Omental fat pad (tissue), 4 donors: Measurements from ENCODE around the gene APBA2. TPM values are rescaled to one million over a fixed set of nuclear protein-coding genes. Genes with fewer than 3 reads are reported as not detected.

Experiments used
- ATAC-seq: fragments of 150-250 bp; one replicate; pipeline ENCODE4 v1.9.1; 2016; ENCODE audit warnings: mild to moderate bottlenecking, moderate library complexity; ENCODE audit not compliant: low FRiP score
- DNase-seq: peaks from one replicate; pipeline ENCODE4 v3.0.0-alpha.2; 2019; ENCODE audit warnings: low spot score
- total RNA-seq, 4 donors: library from RNA; depleted of rRNA; stranded (reverse); fragments of >200 nt; gene quantifications; one replicate each; pipeline ENCODE4 v1.1.0, GENCODE V29; 2016
- TF ChIP-seq, protein P1 (sequence below), 3 donors: fragments of 450-650 bp; IDR thresholded peaks; one replicate each; pipeline ENCODE4 v1.5.1; 2016 to 2017; ENCODE audit warnings: antibody characterized with exemption in 3 of 3, mild to moderate bottlenecking in 3 of 3, moderate library complexity in 2 of 3

The APBA2 gene
- total RNA-seq, 4 donors from 2014 or later, result 0.93 to 4.3 (median 2.6) TPM

DNA sequence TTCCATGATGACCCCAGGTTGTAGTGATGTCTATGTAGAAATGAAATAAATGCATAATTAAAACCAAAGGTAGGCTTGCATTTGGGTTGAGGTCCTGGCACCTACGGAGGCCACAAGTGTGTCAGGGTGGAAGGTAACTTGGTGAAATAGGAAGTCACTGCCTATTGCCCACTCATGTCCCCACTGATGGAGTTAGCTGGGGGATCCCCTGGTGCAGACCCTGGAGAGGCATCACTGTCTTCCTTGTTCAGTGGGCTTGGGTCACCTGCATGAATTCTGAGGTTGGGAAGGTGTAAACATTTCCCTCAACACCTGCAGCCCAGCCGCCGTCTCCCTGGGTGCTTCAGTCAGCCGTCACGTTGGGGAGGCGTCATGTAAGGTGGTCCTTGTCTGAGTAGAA lies 97.1 kb downstream of the APBA2 start:
- TF ChIP-seq, protein P1, sequence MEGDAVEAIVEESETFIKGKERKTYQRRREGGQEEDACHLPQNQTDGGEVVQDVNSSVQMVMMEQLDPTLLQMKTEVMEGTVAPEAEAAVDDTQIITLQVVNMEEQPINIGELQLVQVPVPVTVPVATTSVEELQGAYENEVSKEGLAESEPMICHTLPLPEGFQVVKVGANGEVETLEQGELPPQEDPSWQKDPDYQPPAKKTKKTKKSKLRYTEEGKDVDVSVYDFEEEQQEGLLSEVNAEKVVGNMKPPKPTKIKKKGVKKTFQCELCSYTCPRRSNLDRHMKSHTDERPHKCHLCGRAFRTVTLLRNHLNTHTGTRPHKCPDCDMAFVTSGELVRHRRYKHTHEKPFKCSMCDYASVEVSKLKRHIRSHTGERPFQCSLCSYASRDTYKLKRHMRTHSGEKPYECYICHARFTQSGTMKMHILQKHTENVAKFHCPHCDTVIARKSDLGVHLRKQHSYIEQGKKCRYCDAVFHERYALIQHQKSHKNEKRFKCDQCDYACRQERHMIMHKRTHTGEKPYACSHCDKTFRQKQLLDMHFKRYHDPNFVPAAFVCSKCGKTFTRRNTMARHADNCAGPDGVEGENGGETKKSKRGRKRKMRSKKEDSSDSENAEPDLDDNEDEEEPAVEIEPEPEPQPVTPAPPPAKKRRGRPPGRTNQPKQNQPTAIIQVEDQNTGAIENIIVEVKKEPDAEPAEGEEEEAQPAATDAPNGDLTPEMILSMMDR (IDR thresholded peaks at IDR 0.05), result no peak
- DNase-seq (no peak), ATAC-seq (no peak)

DNA sequence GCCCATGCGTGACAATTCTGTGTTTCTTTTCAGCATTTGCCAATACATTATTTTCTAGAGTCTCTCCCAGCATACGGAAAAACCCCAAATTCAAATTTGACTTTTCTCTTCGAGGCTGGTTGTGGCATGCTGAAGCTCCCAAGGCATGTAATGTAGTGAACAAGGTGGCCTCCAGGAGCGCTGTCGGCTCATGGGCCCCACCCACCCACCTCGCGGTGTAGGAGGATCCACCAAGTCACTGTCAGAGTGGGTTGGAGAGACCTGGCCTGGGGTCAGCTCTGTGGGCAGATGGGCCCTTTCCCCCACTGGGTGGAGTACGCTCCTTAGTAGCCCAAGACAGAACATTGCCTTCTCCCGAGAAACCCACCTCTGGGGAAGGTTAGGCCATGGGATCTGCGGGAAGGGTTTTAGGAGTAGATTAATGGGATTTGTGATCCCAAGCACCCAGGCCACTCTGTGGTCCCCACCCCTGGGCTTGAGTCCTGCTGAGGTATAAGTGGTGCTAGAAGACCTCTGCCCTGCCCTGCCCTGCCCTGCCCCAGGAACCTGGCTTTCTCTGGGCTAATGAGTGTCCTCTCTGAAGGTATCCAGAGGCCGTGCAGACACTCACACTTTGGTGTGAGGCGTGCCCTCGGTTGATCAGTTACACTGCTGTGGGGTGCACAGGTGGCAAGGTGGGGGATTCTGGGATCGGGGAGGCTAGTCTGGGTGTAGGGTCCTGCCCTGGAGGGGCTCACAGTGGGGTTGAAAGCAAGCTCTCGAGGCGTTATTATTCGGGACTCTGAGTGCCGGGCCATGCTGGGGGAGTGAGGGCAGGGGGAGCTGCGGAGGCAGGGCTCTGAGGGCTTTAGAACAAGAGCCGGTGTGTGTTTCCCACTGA lies 97.9 kb downstream of the APBA2 start:
- DNase-seq (no peak), ATAC-seq (no peak)
- TF ChIP-seq, protein P1 (IDR thresholded peaks at IDR 0.05), result no peak

DNA sequence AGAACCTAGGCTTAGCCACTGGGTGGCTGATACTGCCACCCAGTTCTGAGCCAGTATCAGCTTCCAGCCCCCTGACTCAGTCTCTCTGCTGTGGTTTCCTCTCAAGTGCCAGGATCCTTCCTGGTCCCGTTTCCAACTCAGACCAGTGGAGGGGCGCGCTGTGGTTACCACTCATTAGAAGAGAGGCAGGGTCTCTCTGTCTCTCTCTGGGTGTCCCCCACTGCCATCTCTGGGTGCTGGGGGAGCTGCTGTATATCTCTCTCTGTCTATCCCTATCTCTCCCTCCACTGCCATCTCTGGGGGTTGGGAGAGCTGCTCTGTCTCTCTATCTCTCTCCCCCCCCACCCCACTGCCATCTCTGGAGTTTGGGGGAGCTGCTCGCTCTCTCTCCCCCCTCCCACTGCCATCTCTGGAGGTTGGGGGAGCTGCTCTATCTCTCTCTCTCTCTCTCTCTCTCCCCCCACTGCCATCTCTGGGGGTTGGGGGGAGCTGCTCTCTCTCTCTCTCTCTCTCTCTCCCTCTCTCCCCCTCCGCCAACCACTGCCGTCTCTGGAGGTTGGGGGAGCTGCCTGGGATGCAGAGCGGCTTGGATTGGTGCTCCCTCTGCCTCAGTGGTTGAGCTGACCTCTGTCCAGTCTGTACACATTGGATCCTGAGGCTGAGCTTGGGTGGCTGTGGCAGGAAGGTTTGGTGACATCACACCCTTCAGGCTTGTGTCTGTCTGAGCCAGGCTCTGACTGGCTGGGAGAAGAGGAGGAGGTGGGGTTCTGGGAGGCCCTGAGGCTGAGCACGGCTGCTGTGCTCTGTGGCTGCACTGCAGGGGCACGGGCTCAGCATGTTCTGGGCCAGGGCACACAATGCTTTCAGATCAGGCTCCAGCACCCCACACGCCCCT lies 98.9 kb downstream of the APBA2 start:
- no peak for ATAC-seq
- no peak for DNase-seq
- TF ChIP-seq, protein P1 (IDR thresholded peaks at IDR 0.05), result no peak

DNA sequence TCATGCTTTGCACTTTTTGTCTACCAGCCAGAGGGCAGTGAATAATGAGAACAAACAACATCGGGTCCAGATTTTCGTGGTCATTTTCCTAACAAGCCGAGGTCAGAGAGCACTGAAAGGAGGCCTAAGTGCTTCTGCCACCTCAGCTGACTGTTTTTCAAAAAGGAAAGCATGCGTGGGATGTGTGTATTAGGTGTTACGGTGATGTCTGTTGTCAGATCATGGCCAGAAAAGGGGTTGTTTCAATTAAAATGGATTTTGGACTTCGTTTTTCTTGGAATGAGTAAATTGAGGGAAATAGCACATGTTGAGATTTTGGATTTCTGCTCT lies 99.5 kb downstream of the APBA2 start:
- TF ChIP-seq, protein P1 (IDR thresholded peaks at IDR 0.05), result no peak
- ATAC-seq (no peak), DNase-seq (no peak)

DNA sequence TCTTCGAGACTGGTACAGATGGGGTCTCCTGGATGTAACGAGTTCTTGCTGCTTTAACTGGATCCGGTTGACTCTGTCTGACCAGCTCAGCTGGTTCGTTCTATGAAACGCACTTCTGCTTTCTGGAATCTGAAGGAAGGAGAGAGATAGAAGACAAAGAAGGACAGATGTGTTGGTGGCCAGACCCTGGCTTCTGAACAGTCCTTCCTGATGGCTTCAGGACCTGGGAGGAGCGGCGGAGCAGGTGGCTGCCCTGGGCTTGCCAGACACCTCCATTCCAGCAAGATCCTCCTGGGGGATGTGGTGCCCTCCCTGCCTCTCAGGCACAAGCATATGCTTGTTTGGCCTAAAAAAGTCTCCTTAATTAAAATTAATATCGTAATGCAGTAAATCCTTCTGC lies 99.9 kb downstream of the APBA2 start:
- no peak for DNase-seq
- TF ChIP-seq, protein P1 (IDR thresholded peaks at IDR 0.05), result no peak

DNA sequence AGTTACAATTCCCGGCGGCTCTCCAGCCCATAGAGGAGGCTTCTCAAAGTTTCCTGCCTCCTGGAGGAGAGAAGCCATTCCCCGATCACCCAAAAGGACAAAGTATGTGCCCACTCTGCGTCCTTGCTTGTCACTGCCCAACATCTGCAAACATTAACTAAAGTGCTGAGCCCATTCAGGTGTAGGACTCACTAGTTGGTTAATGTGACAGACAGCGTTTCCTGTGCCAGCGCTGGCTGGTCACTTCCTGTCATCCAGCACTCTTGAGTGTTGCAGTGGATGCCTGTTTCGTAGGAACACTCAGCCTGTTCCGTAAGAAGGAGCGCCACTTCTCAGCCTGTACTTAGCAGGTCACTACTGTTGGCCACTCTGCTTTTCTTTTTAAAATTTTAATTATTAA lies 100.3 kb downstream of the APBA2 start:
- DNase-seq (no peak), ATAC-seq (no peak)
- TF ChIP-seq, protein P1 (IDR thresholded peaks at IDR 0.05), result no peak

More for the DNA sequence above, 99.9 kb downstream of the APBA2 start:
- ATAC-seq, result no peak
